Astrocyte (in vitro differentiated cells and primary cell): ENCODE measurements around the gene ZBTB12.

ENCODE experiments used
- EZH2 ChIP-seq: IDR thresholded peaks from 2 replicates; pipeline ENCODE4 v1.6.1; 2012; ENCODE audit warnings: mild to moderate bottlenecking, low read length, inconsistent platforms; ENCODE audit not compliant: insufficient read depth
- TF ChIP-seq, protein P1 (sequence below): IDR thresholded peaks from 2 replicates; pipeline ENCODE4 v1.5.1; 2011; ENCODE audit warnings: low read depth, mild to moderate bottlenecking, inconsistent platforms, low read length, moderate library complexity; ENCODE audit not compliant: insufficient read depth

DNA sequence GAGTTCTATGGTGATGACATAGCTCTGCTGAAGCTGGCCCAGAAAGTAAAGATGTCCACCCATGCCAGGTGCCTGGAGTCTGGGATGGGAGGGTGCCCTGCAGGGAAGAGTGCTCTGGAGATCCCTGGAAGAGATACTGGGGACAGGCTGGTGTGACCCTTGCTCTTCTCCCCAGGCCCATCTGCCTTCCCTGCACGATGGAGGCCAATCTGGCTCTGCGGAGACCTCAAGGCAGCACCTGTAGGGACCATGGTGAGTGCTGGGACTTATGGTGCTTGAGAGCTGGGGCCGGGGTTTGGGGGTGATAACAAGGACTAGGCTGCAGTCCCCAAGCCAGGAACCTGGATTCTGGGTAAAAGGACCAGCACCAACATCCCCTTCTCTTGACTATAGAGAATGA lies 41.9 kb upstream of the ZBTB12 start:
- TF ChIP-seq, protein P1, sequence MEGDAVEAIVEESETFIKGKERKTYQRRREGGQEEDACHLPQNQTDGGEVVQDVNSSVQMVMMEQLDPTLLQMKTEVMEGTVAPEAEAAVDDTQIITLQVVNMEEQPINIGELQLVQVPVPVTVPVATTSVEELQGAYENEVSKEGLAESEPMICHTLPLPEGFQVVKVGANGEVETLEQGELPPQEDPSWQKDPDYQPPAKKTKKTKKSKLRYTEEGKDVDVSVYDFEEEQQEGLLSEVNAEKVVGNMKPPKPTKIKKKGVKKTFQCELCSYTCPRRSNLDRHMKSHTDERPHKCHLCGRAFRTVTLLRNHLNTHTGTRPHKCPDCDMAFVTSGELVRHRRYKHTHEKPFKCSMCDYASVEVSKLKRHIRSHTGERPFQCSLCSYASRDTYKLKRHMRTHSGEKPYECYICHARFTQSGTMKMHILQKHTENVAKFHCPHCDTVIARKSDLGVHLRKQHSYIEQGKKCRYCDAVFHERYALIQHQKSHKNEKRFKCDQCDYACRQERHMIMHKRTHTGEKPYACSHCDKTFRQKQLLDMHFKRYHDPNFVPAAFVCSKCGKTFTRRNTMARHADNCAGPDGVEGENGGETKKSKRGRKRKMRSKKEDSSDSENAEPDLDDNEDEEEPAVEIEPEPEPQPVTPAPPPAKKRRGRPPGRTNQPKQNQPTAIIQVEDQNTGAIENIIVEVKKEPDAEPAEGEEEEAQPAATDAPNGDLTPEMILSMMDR: no peak
- TF ChIP-seq EZH2: no peak
